Activated CD4-positive, alpha-beta T cell treated with anti-CD3 and anti-CD28 coated beads, Interleukin-2, Interleukin-6, amounts not matched to agents 100 ng/mL and 50 ng/mL, durations not matched to agents 16 hours and 8 hours (primary cell): ENCODE results near the gene PPM1E.
"Not testable (repeated sequence)": the region's sequence is repeated elsewhere in the genome, so short reads cannot be mapped to it uniquely, and the experiment has no call there.

ENCODE experiments used
- DNase-seq: peaks from one replicate; pipeline ENCODE4 v3.0.0-alpha.2; 2020

The PPM1E gene

GRCh38 chr17:58755577-58756245 is at the start of gene PPM1E:
TSS of gene PPM1E (plus strand) at chr17:58755854.
- peak; percentile 70 for DNase-seq

- DNase-seq = peak; percentile 58
These were observed 49.1 kb upstream of the PPM1E start for GRCh38 chr17:58706351-58707140.

GRCh38 chr17:58710948-58711552 is 44.6 kb upstream of the PPM1E start:
- DNase-seq = peak; percentile 57

GRCh38 chr17:58722274-58722673 is 33.4 kb upstream of the PPM1E start:
- DNase-seq = no peak

GRCh38 chr17:58722696-58723095 is 33.0 kb upstream of the PPM1E start:
- DNase-seq = no peak

- DNase-seq = no peak
These were observed 26.9 kb upstream of the PPM1E start for GRCh38 chr17:58728798-58729197.

GRCh38 chr17:58730937-58731336 is 24.7 kb upstream of the PPM1E start:
- DNase-seq = no peak

GRCh38 chr17:58734040-58734439 is 21.6 kb upstream of the PPM1E start:
- DNase-seq = no peak

GRCh38 chr17:58734811-58735210 is 20.8 kb upstream of the PPM1E start:
- no peak for DNase-seq

GRCh38 chr17:58741121-58741625 is 14.5 kb upstream of the PPM1E start:
- no peak for DNase-seq

- DNase-seq = no peak
These were observed 8.0 kb upstream of the PPM1E start for GRCh38 chr17:58747674-58748073.

GRCh38 chr17:58749627-58750026 is 6.0 kb upstream of the PPM1E start:
- not testable (repeated sequence) for DNase-seq

GRCh38 chr17:58753026-58753425 is 2.6 kb upstream of the PPM1E start:
- DNase-seq = no peak

- DNase-seq = no peak
These were observed 431 bp upstream of the PPM1E start for GRCh38 chr17:58755269-58755576.

GRCh38 chr17:58756246-58757161 is 850 bp downstream of the PPM1E start:
- peak; percentile 13 for DNase-seq

- no peak for DNase-seq
These were observed 1.5 kb downstream of the PPM1E start for GRCh38 chr17:58757162-58757613.

GRCh38 chr17:58758890-58759289 is 3.2 kb downstream of the PPM1E start:
- DNase-seq = no peak

- no peak for DNase-seq
These were observed 3.9 kb downstream of the PPM1E start for GRCh38 chr17:58759522-58759921.

GRCh38 chr17:58760248-58760647 is 4.6 kb downstream of the PPM1E start:
- no peak for DNase-seq

GRCh38 chr17:58763263-58763662 is 7.6 kb downstream of the PPM1E start:
- no peak for DNase-seq

GRCh38 chr17:58764373-58764772 is 8.7 kb downstream of the PPM1E start:
- no peak for DNase-seq

GRCh38 chr17:58778482-58778881 is 22.8 kb downstream of the PPM1E start:
- DNase-seq = not testable (repeated sequence)

GRCh38 chr17:58779446-58779845 is 23.8 kb downstream of the PPM1E start:
- no peak for DNase-seq
